ENCODE data around the gene GPRIN3.
A peak's percentile ranks its signal among the peaks of the same experiment; 100 is the strongest.

GRCh38 chr4:89254847-89255246 lies 52.8 kb downstream of the GPRIN3 start:
- TF ChIP-seq CTCF (conservative IDR thresholded peaks at IDR 0.05; ENCODE audit: low read depth in 2 of 2) (peak; percentile 83 to 98), POLR2AphosphoS5 (IDR thresholded peaks at IDR 0.05; ENCODE audit: low read depth) (no peak), REST (IDR thresholded peaks at IDR 0.05; ENCODE audit: unreplicated experiment) (no peak), EZH2phosphoT487 (IDR thresholded peaks at IDR 0.05; ENCODE audit: unreplicated experiment) (no peak), JUNB (IDR thresholded peaks at IDR 0.05; ENCODE audit: unreplicated experiment) (no peak), ZNF462 (CRISPR knock-in tag; IDR thresholded peaks at IDR 0.05) (no peak), STAT1 (IDR thresholded peaks at IDR 0.05; ENCODE audit: unreplicated experiment) (no peak), EZH2 (IDR thresholded peaks at IDR 0.05; ENCODE audit: low read depth, unreplicated experiment) (no peak), CREB1 (CRISPR knock-in tag; IDR thresholded peaks at IDR 0.05; ENCODE audit: low read depth) (no peak), ETS1 (IDR thresholded peaks at IDR 0.05) (no peak), ZNF114 (CRISPR knock-in tag; IDR thresholded peaks at IDR 0.05) (no peak), ZNF331 (CRISPR knock-in tag; IDR thresholded peaks at IDR 0.05; ENCODE audit: low read depth) (no peak), NANOG (IDR thresholded peaks at IDR 0.05; ENCODE audit: borderline replicate concordance) (no peak)

All from GM23338 (cell line).